DND-41 (cell line): ENCODE data around the gene MED23.

Experiments
- CTCF ChIP-seq: IDR thresholded peaks from 2 replicates; pipeline ENCODE4 v1.5.1; 2012; ENCODE audit warnings: borderline replicate concordance, low read length, moderate library complexity, mild to moderate bottlenecking; ENCODE audit not compliant: poor library complexity, severe bottlenecking; ENCODE audit errors: extremely low read depth
- EZH2 ChIP-seq: IDR thresholded peaks from 3 replicates; pipeline ENCODE4 v1.6.1; 2012; ENCODE audit warnings: borderline replicate concordance, low read depth, mild to moderate bottlenecking, moderate library complexity, low read length, inconsistent platforms; ENCODE audit not compliant: severe bottlenecking

- TF ChIP-seq CTCF: no peak
- TF ChIP-seq EZH2: no peak
Observed at GRCh38 chr6:131656667-131657066, 28.6 kb upstream of the MED23 start.
